Urinary bladder (tissue), 4 donors: ENCODE data around the gene AGBL3. TPM values are rescaled to one million over a fixed set of nuclear protein-coding genes. Genes with fewer than 3 reads are reported as not detected.
"Not testable (repeated sequence)": the region's sequence is repeated elsewhere in the genome, so short reads cannot be mapped to it uniquely, and the experiment has no call there.

ENCODE experiments used
- DNase-seq: peaks from one replicate; pipeline ENCODE4 v3.0.0-alpha.2; 2015; ENCODE audit errors: extremely low spot score
- H3K27ac ChIP-seq: one replicate; pipeline ENCODE4 v1.5.1; 2013; ENCODE audit warnings: low read depth, mild to moderate bottlenecking, moderate library complexity
- H3K36me3 ChIP-seq: one replicate; pipeline ENCODE4 v1.6.1; 2013; ENCODE audit warnings: mild to moderate bottlenecking, moderate library complexity; ENCODE audit not compliant: insufficient read depth
- H3K4me1 ChIP-seq: one replicate; pipeline ENCODE4 v1.6.1; 2013; ENCODE audit warnings: mild to moderate bottlenecking, moderate library complexity; ENCODE audit not compliant: insufficient read depth
- H3K4me3 ChIP-seq: one replicate; pipeline ENCODE4 v1.5.1; 2013; ENCODE audit warnings: low read depth, low read length
- WGBS: extraction: QIAGEN DNeasy Blood & Tissue Kit; methylation state at CpG from one replicate; pipeline ENCODE4 v1.1.7; 2013; 5-methylcytosine and 5-hydroxymethylcytosine counted together
- polyA plus RNA-seq: library from polyadenylated mRNA; stranded (reverse); fragments of 200-250 nt; gene quantifications from one replicate; pipeline ENCODE4 v1.2.3, GENCODE V29; 2013
- total RNA-seq: library from RNA; depleted of rRNA; stranded (reverse); fragments of >200 nt; gene quantifications from one replicate; pipeline ENCODE4 v1.2.3, GENCODE V29; 2014
- donor health status: healthy with polysubstance abuse.
- donor health status: healthy.

AGBL3 gene
- total and polyA plus RNA-seq, 2 donors, result 1.4 to 7.8 TPM

- Histone ChIP-seq H3K27ac (no peak overlapping the region), H3K4me1 (no peaks in the 10 kb centered on the region), H3K4me3 (no peak overlapping the region), H3K36me3 (no peaks in the 10 kb centered on the region)
- WGBS, result 58% methylated on average over 2 of the region's 2 CpGs
- no peak for DNase-seq
Measured at GRCh38 chr7:134991469-134992339, 5.4 kb downstream of the AGBL3 start.

- H3K4me1 ChIP-seq, result no peaks in the 10 kb centered on the region
- WGBS, result 71% methylated on average over 6 of the region's 6 CpGs
- DNase-seq, result no peak
- H3K36me3 ChIP-seq, result no peaks in the 10 kb centered on the region
- H3K27ac ChIP-seq, result no peak overlapping the region
- H3K4me3 ChIP-seq, result no peak overlapping the region
Measured at GRCh38 chr7:134992626-134993179, 6.4 kb downstream of the AGBL3 start.

- DNase-seq, result no peak
- Histone ChIP-seq H3K27ac (no peak overlapping the region), H3K36me3 (peaks cover 3% of the 10 kb centered on the region), H3K4me3 (no peak overlapping the region), H3K4me1 (no peaks in the 10 kb centered on the region)
- 80% methylated on average over 2 of the region's 2 CpGs for WGBS
Measured at GRCh38 chr7:134993877-134994456, 7.7 kb downstream of the AGBL3 start.

- Histone ChIP-seq H3K4me1 (no peaks in the 10 kb centered on the region), H3K4me3 (no peak overlapping the region), H3K27ac (no peak overlapping the region), H3K36me3 (peaks cover 3% of the 10 kb centered on the region)
- DNase-seq, result no peak
- WGBS, result 54% methylated on average over 6 of the region's 6 CpGs
Measured at GRCh38 chr7:134995239-134996096, 9.2 kb downstream of the AGBL3 start.

GRCh38 chr7:134996097-134996550 is 9.8 kb downstream of the AGBL3 start:
- peak; percentile 13 for DNase-seq
- WGBS, result 31% methylated on average over 2 of the region's 2 CpGs
- H3K4me3 ChIP-seq, result no peak overlapping the region
- H3K27ac ChIP-seq, result no peak overlapping the region
- H3K36me3 ChIP-seq, result peaks cover 3% of the 10 kb centered on the region
- H3K4me1 ChIP-seq, result no peaks in the 10 kb centered on the region

- Histone ChIP-seq H3K4me3 (no peak overlapping the region), H3K4me1 (no peaks in the 10 kb centered on the region), H3K36me3 (peaks cover 3% of the 10 kb centered on the region), H3K27ac (no peak overlapping the region)
- DNase-seq, result no peak
- 94% methylated on average over 3 of the region's 3 CpGs for WGBS
Measured at GRCh38 chr7:134997214-134997885, 11.0 kb downstream of the AGBL3 start.

GRCh38 chr7:134999136-134999535 is 12.8 kb downstream of the AGBL3 start:
- 95% methylated on average over 3 of the region's 3 CpGs for WGBS
- H3K27ac ChIP-seq, result no peak overlapping the region
- DNase-seq, result no peak
- H3K36me3 ChIP-seq, result peaks cover 3% of the 10 kb centered on the region
- H3K4me3 ChIP-seq, result no peak overlapping the region
- H3K4me1 ChIP-seq, result no peaks in the 10 kb centered on the region

GRCh38 chr7:135001390-135002165 is 15.3 kb downstream of the AGBL3 start:
- Histone ChIP-seq H3K4me3 (no peak overlapping the region), H3K27ac (no peak overlapping the region), H3K36me3 (peaks cover 3% of the 10 kb centered on the region), H3K4me1 (no peaks in the 10 kb centered on the region)
- 96% methylated on average over 1 of the region's 1 CpG for WGBS
- DNase-seq, result no peak

- H3K27ac ChIP-seq, result no peak overlapping the region
- no peak overlapping the region for H3K4me3 ChIP-seq
- H3K36me3 ChIP-seq, result no peaks in the 10 kb centered on the region
- H3K4me1 ChIP-seq, result no peaks in the 10 kb centered on the region
- DNase-seq, result no peak
Measured at GRCh38 chr7:135012229-135012628, 25.9 kb downstream of the AGBL3 start.

- no peak overlapping the region for H3K4me3 ChIP-seq
- H3K4me1 ChIP-seq, result no peaks in the 10 kb centered on the region
- DNase-seq, result no peak
- 90% methylated on average over 2 of the region's 2 CpGs for WGBS
- no peaks in the 10 kb centered on the region for H3K36me3 ChIP-seq
- H3K27ac ChIP-seq, result no peak overlapping the region
Measured at GRCh38 chr7:135023622-135024021, 37.3 kb downstream of the AGBL3 start.

- no peak overlapping the region for H3K4me3 ChIP-seq
- no peak overlapping the region for H3K27ac ChIP-seq
- H3K4me1 ChIP-seq, result no peaks in the 10 kb centered on the region
- H3K36me3 ChIP-seq, result no peaks in the 10 kb centered on the region
- WGBS, result 75% methylated on average over 2 of the region's 2 CpGs
- DNase-seq, result no peak
Measured at GRCh38 chr7:135035252-135035651, 48.9 kb downstream of the AGBL3 start.

GRCh38 chr7:135067017-135067416 is 80.7 kb downstream of the AGBL3 start:
- not testable (repeated sequence) for H3K4me1 ChIP-seq, H3K27ac ChIP-seq, H3K4me3 ChIP-seq, H3K36me3 ChIP-seq, DNase-seq
- 92% methylated on average over 12 of the region's 12 CpGs for whole genome bisulfite sequencing
